Panc1 (cell line): ENCODE data around the gene SLC7A4.

ENCODE experiments used
- POLR2AphosphoS5 ChIP-seq: IDR thresholded peaks from 2 replicates; pipeline ENCODE4 v1.6.1; 2012; ENCODE audit warnings: mild to moderate bottlenecking, low read depth, low read length, moderate library complexity
- TF ChIP-seq, protein P1 (sequence below): fragments of 450-650 bp; IDR thresholded peaks from 2 replicates; pipeline ENCODE4 v1.5.1; 2017; ENCODE audit warnings: mild to moderate bottlenecking

DNA sequence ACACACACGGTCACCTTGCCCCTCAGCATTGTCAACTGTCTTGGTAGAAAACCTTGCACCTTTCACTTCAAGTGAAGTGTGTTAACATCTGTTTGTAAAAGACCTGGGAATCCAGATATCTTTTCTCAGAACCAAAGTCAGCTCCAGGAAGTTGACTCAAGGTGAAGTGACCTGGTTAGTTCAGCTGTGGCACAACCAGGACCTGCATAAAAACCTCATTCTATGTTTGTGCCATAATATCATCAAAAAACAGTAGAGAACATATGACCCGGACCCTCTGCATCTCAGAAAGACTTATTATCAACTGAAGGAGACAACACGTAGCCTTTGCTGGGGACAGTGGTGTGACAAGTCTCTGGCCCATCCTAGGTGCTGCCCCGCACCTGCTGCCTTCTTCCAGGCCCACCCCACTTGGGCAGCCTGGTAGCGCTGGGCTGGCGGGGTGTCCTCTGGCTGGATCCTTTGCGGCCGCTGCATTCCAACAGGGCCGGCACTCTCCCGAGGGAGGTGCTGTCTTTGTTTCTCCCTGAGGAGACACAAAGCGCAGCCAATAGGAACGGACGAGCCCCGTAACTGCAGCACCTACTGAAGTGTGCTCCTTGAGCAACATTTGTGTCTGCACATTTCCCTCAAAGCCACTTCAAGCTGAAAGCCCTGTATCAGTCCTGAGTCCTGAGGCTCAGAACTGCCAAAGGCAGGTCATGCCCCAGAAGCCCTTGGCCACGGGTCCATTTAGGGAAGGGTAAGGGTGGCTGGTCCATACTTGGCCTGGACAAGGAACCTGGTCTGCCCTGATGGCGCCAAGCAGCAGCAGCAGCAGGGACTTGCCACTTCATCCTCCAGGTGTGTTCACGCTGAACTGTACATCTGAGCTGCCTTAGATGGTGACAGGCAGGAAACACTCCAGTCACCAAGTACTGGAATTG, 38.6 kb upstream of the SLC7A4 start:
- TF ChIP-seq POLR2AphosphoS5, result no peak
- TF ChIP-seq, protein P1, sequence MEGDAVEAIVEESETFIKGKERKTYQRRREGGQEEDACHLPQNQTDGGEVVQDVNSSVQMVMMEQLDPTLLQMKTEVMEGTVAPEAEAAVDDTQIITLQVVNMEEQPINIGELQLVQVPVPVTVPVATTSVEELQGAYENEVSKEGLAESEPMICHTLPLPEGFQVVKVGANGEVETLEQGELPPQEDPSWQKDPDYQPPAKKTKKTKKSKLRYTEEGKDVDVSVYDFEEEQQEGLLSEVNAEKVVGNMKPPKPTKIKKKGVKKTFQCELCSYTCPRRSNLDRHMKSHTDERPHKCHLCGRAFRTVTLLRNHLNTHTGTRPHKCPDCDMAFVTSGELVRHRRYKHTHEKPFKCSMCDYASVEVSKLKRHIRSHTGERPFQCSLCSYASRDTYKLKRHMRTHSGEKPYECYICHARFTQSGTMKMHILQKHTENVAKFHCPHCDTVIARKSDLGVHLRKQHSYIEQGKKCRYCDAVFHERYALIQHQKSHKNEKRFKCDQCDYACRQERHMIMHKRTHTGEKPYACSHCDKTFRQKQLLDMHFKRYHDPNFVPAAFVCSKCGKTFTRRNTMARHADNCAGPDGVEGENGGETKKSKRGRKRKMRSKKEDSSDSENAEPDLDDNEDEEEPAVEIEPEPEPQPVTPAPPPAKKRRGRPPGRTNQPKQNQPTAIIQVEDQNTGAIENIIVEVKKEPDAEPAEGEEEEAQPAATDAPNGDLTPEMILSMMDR, result no peak
